H9 (cell line): ENCODE data around the gene EDNRB. TPM values are rescaled to one million over a fixed set of nuclear protein-coding genes. Genes with fewer than 3 reads are reported as not detected.

Experiments
- DNase-seq: peaks from one replicate; pipeline ENCODE4 v3.0.0-alpha.2; 2017
- H2AFZ ChIP-seq: one replicate; pipeline ENCODE4 v1.6.1; 2013; ENCODE audit warnings: mild to moderate bottlenecking, low read length, control low read depth, moderate library complexity
- H2AK5ac ChIP-seq: 2 replicates; pipeline ENCODE4 v1.6.1; 2013; ENCODE audit warnings: low read length, control low read depth, mixed read lengths; ENCODE audit not compliant: insufficient read length
- H2BK120ac ChIP-seq: one replicate; pipeline ENCODE4 v1.6.1; 2013; ENCODE audit warnings: low read depth, mild to moderate bottlenecking, low read length, control low read depth, inconsistent platforms; ENCODE audit not compliant: poor library complexity, severe bottlenecking
- H2BK12ac ChIP-seq: 2 replicates; pipeline ENCODE4 v1.6.1; 2013; ENCODE audit warnings: low read length, control low read depth, mixed read lengths, low read depth; ENCODE audit not compliant: insufficient read length
- H2BK15ac ChIP-seq: 2 replicates; pipeline ENCODE4 v1.6.1; 2013; ENCODE audit warnings: low read depth, low read length, control low read depth
- H2BK20ac ChIP-seq: one replicate; pipeline ENCODE4 v1.6.1; 2013; ENCODE audit warnings: low read depth, mild to moderate bottlenecking, low read length, control low read depth, inconsistent platforms; ENCODE audit not compliant: poor library complexity, severe bottlenecking
- H2BK5ac ChIP-seq: 2 replicates; pipeline ENCODE4 v1.6.1; 2013; ENCODE audit warnings: low read length, control low read depth, mixed read lengths; ENCODE audit not compliant: insufficient read length
- H3K14ac ChIP-seq: 2 replicates; pipeline ENCODE4 v1.6.1; 2013; ENCODE audit warnings: low read length, control low read depth; ENCODE audit not compliant: insufficient read depth
- H3K18ac ChIP-seq: 2 replicates; pipeline ENCODE4 v1.6.1; 2013; ENCODE audit warnings: low read depth, mild to moderate bottlenecking, mixed read lengths, low read length, control low read depth; ENCODE audit not compliant: insufficient read length
- H3K23ac ChIP-seq: 2 replicates; pipeline ENCODE4 v1.6.1; 2013; ENCODE audit warnings: low read length, control low read depth, mixed read lengths, low read depth; ENCODE audit not compliant: insufficient read length
- H3K23me2 ChIP-seq: 2 replicates; pipeline ENCODE4 v1.6.1; 2013; ENCODE audit warnings: low read depth, mild to moderate bottlenecking, mixed read lengths, low read length, control low read depth; ENCODE audit not compliant: insufficient read length, poor library complexity, severe bottlenecking
- H3K27ac ChIP-seq: 2 replicates; pipeline ENCODE4 v1.5.1; 2013; ENCODE audit warnings: low read length, control low read depth, mixed read lengths, low read depth; ENCODE audit not compliant: insufficient read length
- H3K27me3 ChIP-seq: 2 replicates; pipeline ENCODE4 v1.6.1; 2013; ENCODE audit warnings: low read length, control low read depth, inconsistent platforms; ENCODE audit not compliant: insufficient read depth
- H3K4ac ChIP-seq: 2 replicates; pipeline ENCODE4 v1.6.1; 2013; ENCODE audit warnings: low read depth, mild to moderate bottlenecking, control low read depth, inconsistent platforms, low read length, moderate library complexity
- H3K4me1 ChIP-seq: 2 replicates; pipeline ENCODE4 v1.6.1; 2013; ENCODE audit warnings: low read length, control low read depth, inconsistent platforms; ENCODE audit not compliant: insufficient read depth
- H3K4me2 ChIP-seq: 2 replicates; pipeline ENCODE4 v1.6.1; 2013; ENCODE audit warnings: low read length, control low read depth, mixed read lengths; ENCODE audit not compliant: insufficient read length, insufficient read depth
- H3K56ac ChIP-seq: 2 replicates; pipeline ENCODE4 v1.6.1; 2013; ENCODE audit warnings: low read depth, mild to moderate bottlenecking, mixed read lengths, low read length, control low read depth; ENCODE audit not compliant: insufficient read length
- H3K79me1 ChIP-seq: 2 replicates; pipeline ENCODE4 v1.6.1; 2013; ENCODE audit warnings: low read depth, mild to moderate bottlenecking, moderate library complexity, low read length, control low read depth, inconsistent platforms; ENCODE audit not compliant: insufficient read depth, poor library complexity, severe bottlenecking
- H3K79me2 ChIP-seq: 2 replicates; pipeline ENCODE4 v1.6.1; 2013; ENCODE audit warnings: low read length, control low read depth, inconsistent platforms; ENCODE audit not compliant: insufficient read depth
- H3K9ac ChIP-seq: 2 replicates; pipeline ENCODE4 v1.6.1; 2013; ENCODE audit warnings: low read length, control low read depth, mixed read lengths; ENCODE audit not compliant: insufficient read length; ENCODE audit errors: extremely low read depth
- H3K9me3 ChIP-seq: one replicate; pipeline ENCODE4 v1.6.1; 2013; ENCODE audit warnings: low read depth, low read length, inconsistent platforms; ENCODE audit not compliant: control insufficient read depth
- H3T11ph ChIP-seq: one replicate; pipeline ENCODE4 v1.6.1; 2013; ENCODE audit warnings: mild to moderate bottlenecking, low read length, control low read depth, inconsistent platforms
- H4K20me1 ChIP-seq: one replicate; pipeline ENCODE4 v1.6.1; 2013; ENCODE audit not compliant: control insufficient read depth, insufficient read length, insufficient read depth
- H4K5ac ChIP-seq: 2 replicates; pipeline ENCODE4 v1.6.1; 2013; ENCODE audit warnings: low read depth, mild to moderate bottlenecking, mixed read lengths, low read length, control low read depth; ENCODE audit not compliant: insufficient read length
- H4K8ac ChIP-seq: replicated peaks from 2 replicates; pipeline ENCODE4 v1.6.1; 2013; ENCODE audit warnings: low read length, control low read depth, mixed read lengths, low read depth; ENCODE audit not compliant: insufficient read length
- H4K91ac ChIP-seq: 2 replicates; pipeline ENCODE4 v1.6.1; 2013; ENCODE audit warnings: low read depth, mild to moderate bottlenecking, moderate library complexity, mixed read lengths, low read length, control low read depth; ENCODE audit not compliant: insufficient read length
- H3K27ac Mint-ChIP-seq, 3 experiments: 2 replicates in 2 of 3; 3 replicates in 1 of 3; pipeline ENCODE4 v1.8.0; 2020 to 2021; ENCODE audit warnings: mixed read lengths in 3 of 3, mild to moderate bottlenecking in 1 of 3, moderate library complexity in 1 of 3
- H3K27me3 Mint-ChIP-seq: 2 replicates; pipeline ENCODE4 v1.8.0; 2021; ENCODE audit warnings: low read depth, mild to moderate bottlenecking, moderate library complexity, mixed read lengths
- H3K36me3 Mint-ChIP-seq, 3 experiments: 2 replicates in 2 of 3; 3 replicates in 1 of 3; pipeline ENCODE4 v1.8.0; 2020 to 2021; ENCODE audit warnings: low read depth in 3 of 3, mixed read lengths in 3 of 3; ENCODE audit not compliant: insufficient read depth in 1 of 3
- H3K4me1 Mint-ChIP-seq, 2 experiments: 2 replicates each; pipeline ENCODE4 v1.8.0; 2020; ENCODE audit warnings: mixed read lengths in 2 of 2
- H3K4me3 Mint-ChIP-seq, 2 experiments: 2 replicates in 1 of 2; 3 replicates in 1 of 2; pipeline ENCODE4 v1.8.0; 2020 to 2021; ENCODE audit warnings: mild to moderate bottlenecking in 2 of 2, mixed read lengths in 2 of 2, moderate library complexity in 1 of 2
- H3K9me3 Mint-ChIP-seq, 2 experiments: 2 replicates in 1 of 2; 3 replicates in 1 of 2; pipeline ENCODE4 v1.8.0; 2020; ENCODE audit warnings: mild to moderate bottlenecking in 2 of 2, mixed read lengths in 2 of 2, moderate library complexity in 1 of 2
- CTCF ChIP-seq: fragments of 200-600 bp; sonication (generic); conservative IDR thresholded peaks from 3 replicates; pipeline ENCODE4 v1.8.0; 2021; ENCODE audit warnings: antibody characterized with exemption, mild to moderate bottlenecking
- WGBS: extraction: QIAGEN DNeasy Blood & Tissue Kit; methylation state at CpG from one replicate; pipeline ENCODE4 v1.1.7; 2013; ENCODE audit warnings: missing lambda C conversion rate, low lambda C conversion rate, mixed read lengths; ENCODE audit not compliant: insufficient read length; ENCODE audit errors: extremely low coverage; 5-methylcytosine and 5-hydroxymethylcytosine counted together
- total RNA-seq: library from RNA; stranded (reverse); gene quantifications from 2 replicates; pipeline ENCODE4 v1.2.1, GENCODE V29; 2021

The EDNRB gene
- total RNA-seq, 1 experiment from 2014 or later = 6.6 TPM

- no peak for DNase-seq
- Histone ChIP-seq H3K56ac (no peak overlapping the region), H3K27me3 (no peaks in the 10 kb centered on the region), H3K23ac (no peak overlapping the region), H3K79me1 (no peaks in the 10 kb centered on the region), H4K91ac (no peak overlapping the region), H2BK15ac (no peak overlapping the region), H2AK5ac (no peak overlapping the region), H3K79me2 (no peaks in the 10 kb centered on the region), H2AFZ (no peak overlapping the region), H3K4me1 (no peaks in the 10 kb centered on the region), H3K14ac (no peak overlapping the region), H4K8ac (no peak overlapping the region), H2BK20ac (no peak overlapping the region), H2BK120ac (no peak overlapping the region), H3K18ac (no peak overlapping the region), H3K23me2 (no peaks in the 10 kb centered on the region), H3T11ph (no peak overlapping the region), H4K5ac (no peak overlapping the region), H3K4me2 (no peak overlapping the region), H2BK12ac (no peak overlapping the region), H3K9me3 (no peaks in the 10 kb centered on the region), H4K20me1 (no peaks in the 10 kb centered on the region), H3K27ac (no peak overlapping the region), H3K9ac (no peak overlapping the region), H3K4ac (no peak overlapping the region), H2BK5ac (no peak overlapping the region)
- Mint-ChIP-seq H3K9me3 (no peaks in the 10 kb centered on the region), H3K27ac (no peak overlapping the region), H3K4me3 (no peak overlapping the region), H3K27me3 (no peaks in the 10 kb centered on the region; the same call in 1 of the 2 replicates), H3K36me3 (no peaks in the 10 kb centered on the region), H3K4me1 (peaks cover 7 to 16% of the 10 kb centered on the region in 2 experiments)
- TF ChIP-seq CTCF = no peak
- WGBS = no CpG with 5 or more reads among the region's 8 CpGs
Observed at GRCh38 chr13:77896536-77896935, 22.1 kb downstream of the EDNRB start.
